Effector memory CD8-positive, alpha-beta T cell (primary cell): Measurements from ENCODE around the gene TBX20.
"Not testable (repeated sequence)": the region's sequence is repeated elsewhere in the genome, so short reads cannot be mapped to it uniquely, and the experiment has no call there.

Experiments
- ATAC-seq: fragments of 150-1000 bp; cut with Tn5 transposase; replicated peaks from 2 replicates; pipeline ENCODE4 v1.10.0; 2021; ENCODE audit warnings: mild to moderate bottlenecking, moderate library complexity
- DNase-seq, 3 experiments: peaks; one replicate each; pipeline ENCODE4 v3.0.0; 2021
- H3K27ac Mint-ChIP-seq, 2 donors: one replicate each; pipeline ENCODE4 v1.8.0; 2022; ENCODE audit warnings: mild to moderate bottlenecking in 2 of 2, mixed read lengths in 2 of 2, moderate library complexity in 2 of 2
- H3K27me3 Mint-ChIP-seq, 2 donors: one replicate each; pipeline ENCODE4 v1.8.0; 2022; ENCODE audit warnings: mixed read lengths in 2 of 2
- H3K36me3 Mint-ChIP-seq: one replicate; pipeline ENCODE4 v1.8.0; 2022; ENCODE audit warnings: mild to moderate bottlenecking, moderate library complexity, mixed read lengths; ENCODE audit not compliant: insufficient read depth
- H3K4me1 Mint-ChIP-seq, 2 donors: one replicate each; pipeline ENCODE4 v1.8.0; 2022; ENCODE audit warnings: low read depth in 2 of 2, mixed read lengths in 2 of 2
- H3K4me3 Mint-ChIP-seq, 2 donors: one replicate each; pipeline ENCODE4 v1.8.0; 2022; ENCODE audit warnings: mild to moderate bottlenecking in 2 of 2, mixed read lengths in 2 of 2, moderate library complexity in 2 of 2
- H3K9me3 Mint-ChIP-seq, 2 donors: one replicate each; pipeline ENCODE4 v1.8.0; 2022; ENCODE audit warnings: mixed read lengths in 2 of 2

TBX20 gene

DNA sequence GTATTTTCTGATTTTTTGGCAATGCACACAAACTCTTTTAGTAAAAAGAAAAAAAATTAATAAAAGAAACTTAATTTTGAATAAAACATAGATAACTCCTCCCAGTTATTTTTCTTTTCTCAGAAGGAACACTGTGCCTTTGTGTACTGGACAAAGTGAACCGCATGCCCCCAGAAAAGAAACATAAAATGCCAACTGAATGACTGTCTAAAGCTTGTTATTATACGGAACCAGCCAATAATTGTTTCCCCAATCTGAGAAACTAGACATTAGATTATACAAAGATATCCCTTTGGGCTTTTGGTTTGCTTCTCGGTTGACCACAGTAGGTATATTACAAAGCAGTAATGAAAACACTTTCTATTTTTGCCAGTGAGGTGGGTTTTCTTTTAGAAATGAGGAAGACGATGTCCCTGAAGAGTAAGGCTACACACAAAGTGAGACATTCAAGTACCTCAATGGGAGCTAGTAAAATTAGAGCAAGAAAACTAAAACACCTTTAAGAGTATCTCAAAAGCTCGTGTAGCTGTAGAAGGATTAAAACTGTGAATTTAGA, 25.3 kb downstream of the TBX20 start:
- ATAC-seq, H3K4me1 Mint-ChIP-seq, H3K36me3 Mint-ChIP-seq, H3K9me3 Mint-ChIP-seq, H3K27ac Mint-ChIP-seq, DNase-seq, H3K4me3 Mint-ChIP-seq: not testable (repeated sequence)
- peaks cover 4 to 19% of the 10 kb centered on the region in 2 donors for H3K27me3 Mint-ChIP-seq

DNA sequence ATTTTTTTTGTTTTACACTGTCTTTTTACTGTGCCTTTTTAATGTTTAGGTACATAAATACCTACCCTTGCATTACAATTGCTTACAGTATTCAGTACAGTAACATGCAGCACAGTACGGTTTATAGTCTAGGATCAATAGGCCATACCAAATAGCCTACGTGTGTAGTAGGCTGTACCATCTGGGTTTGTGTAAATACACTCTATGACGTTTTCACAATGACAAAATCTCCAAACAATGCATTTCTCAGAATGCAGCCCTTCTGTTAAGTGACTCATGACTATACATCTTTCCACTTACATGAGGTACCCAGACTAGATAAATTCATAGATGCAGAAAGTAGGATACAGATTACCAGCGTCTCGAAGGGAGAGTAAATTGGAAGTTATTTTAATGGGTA, 26.5 kb downstream of the TBX20 start:
- peaks cover 15 to 30% of the 10 kb centered on the region in 2 donors for H3K27me3 Mint-ChIP-seq
- not testable (repeated sequence) for H3K4me3 Mint-ChIP-seq, H3K9me3 Mint-ChIP-seq, ATAC-seq, H3K36me3 Mint-ChIP-seq, DNase-seq, H3K4me1 Mint-ChIP-seq, H3K27ac Mint-ChIP-seq

DNA sequence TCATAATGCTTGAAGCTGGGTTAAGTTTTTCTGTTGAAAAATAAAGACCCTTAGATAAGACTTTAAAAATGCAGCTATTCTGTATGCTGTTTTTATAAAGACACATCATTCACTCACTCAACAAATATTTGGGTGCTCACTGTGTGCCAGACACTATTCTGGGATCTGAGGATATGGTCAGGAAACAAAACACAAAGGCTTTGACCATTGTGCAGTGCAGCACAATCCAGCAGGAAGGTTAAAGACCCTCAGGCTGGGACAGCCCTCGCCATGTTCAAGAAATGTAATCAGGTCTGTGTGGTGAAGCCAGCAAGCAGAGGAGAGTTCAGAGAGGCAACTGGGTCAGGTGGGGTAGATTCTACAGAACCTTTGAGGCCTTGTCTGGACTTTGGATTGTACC, 31.5 kb downstream of the TBX20 start:
- not testable (repeated sequence) for DNase-seq, H3K9me3 Mint-ChIP-seq, H3K27ac Mint-ChIP-seq, H3K4me1 Mint-ChIP-seq, H3K4me3 Mint-ChIP-seq, H3K36me3 Mint-ChIP-seq, ATAC-seq
- H3K27me3 Mint-ChIP-seq, result peaks cover 29 to 34% of the 10 kb centered on the region in 2 donors

DNA sequence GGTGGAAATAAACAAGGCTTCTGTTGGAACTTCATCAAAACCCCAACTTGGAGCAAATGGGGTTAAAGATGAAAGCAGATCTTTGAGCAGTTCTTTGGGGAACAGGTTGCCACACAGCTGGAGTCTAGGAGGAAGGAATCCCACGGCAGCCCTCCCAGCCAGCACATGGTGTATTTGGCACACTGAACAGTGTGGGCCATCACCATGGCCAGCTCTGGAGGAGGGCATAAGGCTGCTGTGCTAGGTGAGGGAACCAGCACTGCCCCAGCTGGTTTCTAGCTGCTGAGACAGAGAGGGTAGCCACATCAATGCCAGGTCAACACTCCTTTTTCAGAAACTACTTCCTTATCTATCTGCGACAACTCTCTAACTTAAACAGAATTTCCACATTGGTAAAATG, 33.7 kb downstream of the TBX20 start:
- H3K4me1 Mint-ChIP-seq, DNase-seq, H3K36me3 Mint-ChIP-seq, ATAC-seq, H3K4me3 Mint-ChIP-seq, H3K27ac Mint-ChIP-seq, H3K9me3 Mint-ChIP-seq: not testable (repeated sequence)
- peaks cover 39 to 40% of the 10 kb centered on the region in 2 donors for H3K27me3 Mint-ChIP-seq

DNA sequence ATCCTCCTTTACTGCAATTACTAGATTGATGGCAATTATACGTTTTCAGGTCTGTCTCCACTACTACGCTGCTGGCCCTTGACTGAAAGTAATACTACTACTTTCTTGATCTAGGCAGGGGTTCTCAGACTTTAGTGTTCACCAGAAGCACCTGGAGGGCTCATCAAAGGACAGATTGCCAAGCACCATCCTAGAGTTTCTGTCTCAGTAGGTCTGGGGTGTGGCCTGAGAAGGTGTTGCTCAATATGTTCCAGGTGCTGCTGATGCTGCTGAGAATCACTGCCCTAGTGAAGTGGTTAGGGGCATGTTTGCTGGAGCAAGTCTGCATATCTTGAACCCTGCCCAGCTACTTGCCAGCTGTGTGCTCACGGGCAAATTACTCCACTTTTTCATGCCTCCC, 37.9 kb downstream of the TBX20 start:
- H3K27me3 Mint-ChIP-seq, result peaks cover 19 to 22% of the 10 kb centered on the region in 2 donors
- not testable (repeated sequence) for H3K9me3 Mint-ChIP-seq, ATAC-seq, H3K36me3 Mint-ChIP-seq, H3K4me3 Mint-ChIP-seq, DNase-seq, H3K27ac Mint-ChIP-seq, H3K4me1 Mint-ChIP-seq

DNA sequence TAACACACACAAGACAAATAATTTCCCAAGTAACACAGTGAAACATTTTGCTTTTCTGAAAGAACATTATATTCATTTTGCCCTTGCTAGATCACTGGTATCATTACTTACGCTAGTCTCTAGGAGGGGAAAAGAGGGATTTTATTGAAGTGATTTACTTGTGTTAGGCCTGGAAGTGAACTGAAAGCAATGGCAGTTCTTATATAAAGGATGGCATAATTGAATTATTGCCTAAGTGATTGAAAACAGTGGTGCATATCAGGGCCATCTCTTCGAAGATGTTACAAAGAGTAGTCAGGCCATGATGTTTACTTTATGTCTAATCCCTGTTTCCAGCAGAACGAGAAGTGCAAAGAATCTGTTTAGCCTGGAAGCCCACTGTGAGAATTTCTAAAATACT, 38.8 kb downstream of the TBX20 start:
- H3K27me3 Mint-ChIP-seq, result peaks cover 13 to 17% of the 10 kb centered on the region in 2 donors

DNA sequence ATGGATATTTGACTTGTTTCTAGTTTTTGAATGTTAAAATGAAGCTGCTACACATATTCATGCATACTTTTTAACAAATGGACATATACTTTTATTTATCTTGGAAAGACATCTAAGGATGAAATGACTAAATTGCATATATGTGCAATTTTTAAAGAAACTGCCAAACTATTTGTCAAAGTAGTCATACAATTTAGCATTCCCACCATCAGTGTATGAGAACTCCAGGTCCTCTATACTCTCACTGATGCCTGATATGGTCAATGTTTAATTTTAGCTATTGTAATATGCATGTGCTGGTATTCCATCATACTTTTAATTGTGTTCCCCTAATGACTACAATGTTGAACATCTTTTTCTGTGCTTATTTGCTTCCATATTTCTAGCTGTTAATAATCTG, 47.0 kb downstream of the TBX20 start:
- not testable (repeated sequence) for H3K27me3 Mint-ChIP-seq, H3K9me3 Mint-ChIP-seq, ATAC-seq, H3K36me3 Mint-ChIP-seq, H3K4me3 Mint-ChIP-seq, H3K4me1 Mint-ChIP-seq, H3K27ac Mint-ChIP-seq, DNase-seq

More for the DNA sequence above, 38.8 kb downstream of the TBX20 start:
- H3K4me3 Mint-ChIP-seq, ATAC-seq, H3K27ac Mint-ChIP-seq, H3K9me3 Mint-ChIP-seq, H3K36me3 Mint-ChIP-seq, DNase-seq, H3K4me1 Mint-ChIP-seq: not testable (repeated sequence)

DNA sequence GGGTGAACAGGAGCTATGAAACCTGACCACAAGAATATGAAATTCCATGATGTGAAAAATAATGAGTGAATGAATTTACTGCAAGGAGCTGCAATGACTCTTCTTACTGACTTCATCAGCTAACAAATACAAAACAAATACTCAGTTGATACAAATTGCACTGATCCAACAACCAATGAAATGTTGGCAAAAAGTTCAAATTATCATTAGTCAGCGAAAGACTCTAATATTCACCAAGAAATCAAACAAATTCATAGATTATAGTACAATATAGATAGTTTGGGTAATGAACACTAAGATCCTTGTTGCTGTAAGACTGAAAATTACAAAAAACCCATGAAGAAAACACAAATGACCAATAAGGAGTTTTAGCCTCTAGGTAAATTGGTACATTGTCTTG, 49.0 kb downstream of the TBX20 start:
- not testable (repeated sequence) for H3K36me3 Mint-ChIP-seq, DNase-seq, ATAC-seq, H3K4me1 Mint-ChIP-seq, H3K27me3 Mint-ChIP-seq, H3K27ac Mint-ChIP-seq, H3K9me3 Mint-ChIP-seq, H3K4me3 Mint-ChIP-seq

DNA sequence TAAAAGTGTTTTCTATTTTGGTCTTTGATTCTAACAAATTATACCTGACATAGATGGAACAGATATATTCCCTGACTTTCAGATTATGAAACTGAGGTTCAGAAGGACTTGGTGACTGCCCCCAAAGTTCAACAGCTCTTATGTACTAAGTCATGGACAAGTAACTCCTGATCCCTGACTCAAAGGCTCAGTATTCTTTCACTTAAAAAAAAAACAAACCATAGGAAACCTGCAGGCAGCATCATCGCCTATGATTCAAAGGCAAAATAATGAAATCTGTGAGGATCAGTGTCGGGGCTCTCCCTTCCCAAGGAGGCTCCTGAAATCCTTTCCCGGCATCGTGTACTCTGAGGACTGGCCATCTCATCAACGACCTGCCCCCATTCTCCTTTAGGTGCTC, 49.9 kb downstream of the TBX20 start:
- H3K27me3 Mint-ChIP-seq, H3K4me3 Mint-ChIP-seq, H3K27ac Mint-ChIP-seq, DNase-seq, H3K9me3 Mint-ChIP-seq, ATAC-seq, H3K4me1 Mint-ChIP-seq, H3K36me3 Mint-ChIP-seq: not testable (repeated sequence)

DNA sequence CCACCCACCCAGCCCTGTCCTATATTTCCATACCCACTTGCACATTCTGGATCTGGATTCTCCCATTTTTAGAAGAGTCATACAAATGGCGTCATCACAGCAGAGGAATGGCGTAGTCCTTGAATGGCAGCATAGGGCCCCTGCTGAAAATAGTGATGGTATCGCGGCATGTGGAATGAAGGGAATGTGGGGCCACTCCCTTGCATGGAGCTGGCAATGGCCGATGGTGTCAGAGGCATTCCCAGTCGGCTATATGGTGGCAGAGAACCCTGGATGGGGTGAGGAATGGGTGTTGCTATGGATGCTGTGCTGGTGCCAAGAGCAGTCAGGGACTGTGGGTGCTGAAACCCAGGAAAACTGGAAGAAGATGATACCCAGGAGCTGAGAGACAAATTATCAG, 51.5 kb downstream of the TBX20 start:
- not testable (repeated sequence) for H3K4me1 Mint-ChIP-seq, H3K9me3 Mint-ChIP-seq, H3K27ac Mint-ChIP-seq, H3K4me3 Mint-ChIP-seq, ATAC-seq, H3K36me3 Mint-ChIP-seq, H3K27me3 Mint-ChIP-seq, DNase-seq

DNA sequence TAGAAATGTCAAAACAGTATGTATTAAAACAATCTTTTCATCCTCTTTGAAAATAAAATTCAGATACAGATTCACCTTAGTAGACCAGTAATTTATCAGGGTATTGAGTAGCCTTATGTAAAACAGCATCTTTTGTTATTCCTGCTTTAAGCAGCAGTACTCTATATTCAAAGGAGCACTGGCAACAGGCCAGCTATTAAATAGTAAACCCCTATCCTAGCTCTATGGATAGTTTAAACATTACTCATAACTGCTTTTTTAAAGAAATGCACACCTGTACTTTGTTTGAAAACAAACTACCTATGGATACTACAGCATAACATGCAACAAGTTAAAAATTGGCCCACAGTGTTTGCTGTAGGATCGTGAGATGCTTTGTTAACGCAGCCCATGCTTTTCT, 53.7 kb downstream of the TBX20 start:
- not testable (repeated sequence) for H3K36me3 Mint-ChIP-seq, H3K9me3 Mint-ChIP-seq, ATAC-seq, H3K27ac Mint-ChIP-seq, DNase-seq, H3K4me3 Mint-ChIP-seq, H3K4me1 Mint-ChIP-seq
- peaks cover 21 to 26% of the 10 kb centered on the region in 2 donors for H3K27me3 Mint-ChIP-seq

DNA sequence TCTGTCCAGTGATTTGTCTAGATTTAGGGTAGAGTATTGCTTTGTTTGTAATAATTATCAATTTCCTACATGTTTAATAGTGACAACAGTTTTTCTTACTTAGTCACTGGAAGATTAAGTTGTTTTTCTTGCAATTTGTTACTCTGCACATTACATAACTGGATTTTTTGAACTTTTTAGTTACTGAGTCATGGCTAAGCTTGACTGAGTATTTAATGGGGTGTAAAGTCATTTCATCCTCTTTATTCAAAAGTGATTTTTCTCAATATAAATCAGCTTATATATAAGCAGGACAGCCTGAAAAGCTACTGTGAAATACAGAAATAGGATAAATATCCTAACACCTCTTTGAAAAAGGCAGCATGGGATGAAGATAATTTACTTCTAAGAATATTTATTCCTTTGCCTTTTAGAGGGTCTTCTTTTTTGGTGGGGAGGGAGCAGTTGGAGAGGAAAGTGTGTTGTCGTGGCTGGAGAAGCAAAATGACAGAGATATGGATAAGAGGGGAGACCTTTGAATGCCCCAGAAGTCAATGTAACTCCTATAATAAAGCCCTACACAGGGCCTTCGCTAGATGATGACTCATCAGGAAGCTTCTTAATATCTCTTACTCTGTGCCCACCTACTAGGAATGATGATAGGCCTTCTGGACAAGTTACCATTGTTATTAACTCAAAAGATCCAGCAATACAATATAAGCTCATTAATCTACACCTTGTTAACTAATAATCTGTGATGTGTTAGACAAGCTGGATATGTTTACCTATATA, 55.3 kb downstream of the TBX20 start:
- not testable (repeated sequence) for H3K36me3 Mint-ChIP-seq, DNase-seq, H3K27ac Mint-ChIP-seq, ATAC-seq, H3K9me3 Mint-ChIP-seq, H3K4me3 Mint-ChIP-seq, H3K4me1 Mint-ChIP-seq
- H3K27me3 Mint-ChIP-seq, result peaks cover 21 to 34% of the 10 kb centered on the region in 2 donors

DNA sequence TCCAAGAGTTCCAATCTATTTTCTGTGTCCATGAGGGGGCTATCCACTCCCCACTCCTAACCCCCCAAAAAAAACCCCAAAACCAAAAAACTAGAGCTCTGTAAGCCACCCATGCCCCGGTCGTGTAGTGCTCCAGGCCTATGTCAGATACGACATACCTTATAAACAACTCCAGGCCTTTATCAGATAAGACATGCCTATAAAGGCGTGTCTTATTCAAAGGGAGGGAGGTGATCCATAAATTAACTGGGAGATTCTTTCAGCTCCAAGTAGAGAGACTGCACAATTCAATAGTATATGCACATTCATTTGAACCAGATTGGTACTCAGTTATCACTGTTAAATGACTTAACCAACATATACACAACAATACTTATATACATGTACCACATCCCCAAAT, 62.3 kb downstream of the TBX20 start:
- DNase-seq, H3K27ac Mint-ChIP-seq, H3K9me3 Mint-ChIP-seq, H3K36me3 Mint-ChIP-seq, H3K4me1 Mint-ChIP-seq, ATAC-seq, H3K4me3 Mint-ChIP-seq: not testable (repeated sequence)
- peaks cover 17 to 38% of the 10 kb centered on the region in 2 donors for H3K27me3 Mint-ChIP-seq

DNA sequence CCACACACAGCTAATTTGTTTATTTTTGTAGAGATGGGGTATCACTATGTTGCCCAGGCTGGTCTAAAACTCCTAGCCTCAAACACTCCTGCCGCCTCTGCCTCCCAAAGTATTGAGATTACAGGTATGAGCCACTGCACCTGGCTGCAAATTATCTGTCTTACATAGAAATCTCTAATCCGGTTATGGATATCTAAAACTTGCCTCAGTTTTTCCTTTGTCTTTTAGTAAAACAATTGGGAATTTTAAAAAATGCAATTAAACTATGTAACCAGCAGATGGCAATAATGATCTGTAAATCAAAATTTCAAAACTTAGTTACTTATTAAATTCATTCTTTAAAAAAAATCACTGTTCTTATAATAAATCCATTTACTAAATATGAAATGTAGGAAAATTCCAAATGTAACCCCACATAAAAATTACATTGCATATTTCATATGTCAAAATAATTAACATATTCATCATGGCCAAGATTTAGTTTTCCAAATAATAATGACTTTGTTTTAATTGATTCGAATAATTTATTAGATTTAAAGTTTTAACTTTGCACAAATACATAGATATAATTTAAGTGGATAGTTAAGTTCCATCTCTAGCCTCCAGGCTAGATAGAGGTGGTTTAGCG, 63.6 kb downstream of the TBX20 start:
- H3K36me3 Mint-ChIP-seq, H3K4me3 Mint-ChIP-seq, H3K27ac Mint-ChIP-seq, H3K9me3 Mint-ChIP-seq, ATAC-seq, H3K4me1 Mint-ChIP-seq, DNase-seq: not testable (repeated sequence)
- peaks cover 23 to 42% of the 10 kb centered on the region in 2 donors for H3K27me3 Mint-ChIP-seq
